AG10803 (cell line): ENCODE results near the gene LRP3.

Source experiments
- DNase-seq: peaks from one replicate; pipeline ENCODE4 v3.0.0; 2010; ENCODE audit warnings: low read depth
- H3K4me3 ChIP-seq: 2 replicates; pipeline ENCODE4 v1.5.1; 2011; ENCODE audit warnings: mild to moderate bottlenecking, low read length, control low read depth
- CTCF ChIP-seq: conservative IDR thresholded peaks from 2 replicates; pipeline ENCODE4 v1.5.1; 2011; ENCODE audit warnings: mild to moderate bottlenecking, low read length, control low read depth, inconsistent platforms

The LRP3 gene

GRCh38 chr19:33234736-33235135 lies 40.6 kb downstream of the LRP3 start:
- DNase-seq: no peak
- no peak overlapping the region for H3K4me3 ChIP-seq
- no peak for TF ChIP-seq CTCF

GRCh38 chr19:33235269-33235995 lies 41.3 kb downstream of the LRP3 start:
- peak; percentile 54 for DNase-seq
- H3K4me3 ChIP-seq: no peak overlapping the region
- peak; percentile 87 for TF ChIP-seq CTCF

GRCh38 chr19:33235996-33236350 lies 41.8 kb downstream of the LRP3 start:
- TF ChIP-seq CTCF: no peak
- no peak overlapping the region for H3K4me3 ChIP-seq
- DNase-seq: no peak

GRCh38 chr19:33236696-33237390 lies 42.7 kb downstream of the LRP3 start:
- no peak overlapping the region for H3K4me3 ChIP-seq
- no peak for TF ChIP-seq CTCF
- DNase-seq: no peak

GRCh38 chr19:33238481-33239149 lies 44.5 kb downstream of the LRP3 start:
- H3K4me3 ChIP-seq: no peak overlapping the region
- TF ChIP-seq CTCF: no peak
- DNase-seq: no peak

GRCh38 chr19:33239223-33239975 lies 45.3 kb downstream of the LRP3 start:
- no peak for TF ChIP-seq CTCF
- DNase-seq: no peak
- no peak overlapping the region for H3K4me3 ChIP-seq
